ENCODE measurements around the gene TADA3. TPM values are rescaled to one million over a fixed set of nuclear protein-coding genes. Genes with fewer than 3 reads are reported as not detected.

The TADA3 gene
- total and polyA plus RNA-seq, 4 donors = 41.6 to 62.3 (median 53.2) TPM

DNA sequence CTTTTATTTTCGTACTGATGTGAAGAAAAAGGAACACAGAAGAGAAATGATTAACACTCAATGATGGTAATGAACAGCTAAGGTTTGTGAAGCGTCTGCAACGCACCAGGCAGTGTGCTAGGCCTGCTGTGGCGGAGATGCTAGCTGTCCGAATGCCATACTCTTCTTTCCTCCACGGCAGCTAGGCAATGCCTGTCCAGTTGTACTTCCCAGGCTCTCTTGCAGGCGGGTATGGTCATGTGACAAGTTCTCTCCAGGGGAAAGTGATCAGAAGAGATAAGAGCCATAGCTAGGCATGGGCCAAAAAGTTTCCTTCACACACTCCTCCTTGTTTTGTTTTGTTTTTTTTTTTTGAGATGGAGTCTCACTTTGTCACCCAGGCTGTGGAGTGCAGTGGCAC, 6.7 kb downstream of the TADA3 start:
- no peaks in the 10 kb centered on the region for H3K9me3 ChIP-seq (ENCODE audit: control insufficient read depth in 4 of 4, insufficient read depth in 3 of 4, low read length in 3 of 4)
- H3K27me3 ChIP-seq (ENCODE audit: control insufficient read depth in 3 of 3, insufficient read depth in 3 of 3, low read length in 2 of 3) = no peaks in the 10 kb centered on the region
- ATAC-seq (ENCODE audit: insufficient read depth, low FRiP score) = no peak
- no peaks in the 10 kb centered on the region for H3K4me1 ChIP-seq (ENCODE audit: control insufficient read depth in 5 of 5, insufficient read depth in 5 of 5, low read length in 5 of 5)
- DNase-seq = no peak
- H3K27ac ChIP-seq (ENCODE audit: low read depth in 1 of 2, low read length in 1 of 2) = no peak overlapping the region
- no peak for TF ChIP-seq CTCF (IDR thresholded peaks at IDR 0.05; ENCODE audit: control extremely low read depth, extremely low read depth)
- no peak overlapping the region for H3K4me3 ChIP-seq
- no peak overlapping the region for H3K9ac ChIP-seq (ENCODE audit: insufficient read depth in 1 of 2, low read length in 2 of 2)
- WGBS, 2 donors = 84 to 90% methylated on average over 7 of the region's 7 CpGs
- peaks cover 10 to 45% (median 35%) of the 10 kb centered on the region in 4 donors for H3K36me3 ChIP-seq (ENCODE audit: control insufficient read depth in 4 of 4, insufficient read depth in 4 of 4, low read length in 4 of 4)

DNA sequence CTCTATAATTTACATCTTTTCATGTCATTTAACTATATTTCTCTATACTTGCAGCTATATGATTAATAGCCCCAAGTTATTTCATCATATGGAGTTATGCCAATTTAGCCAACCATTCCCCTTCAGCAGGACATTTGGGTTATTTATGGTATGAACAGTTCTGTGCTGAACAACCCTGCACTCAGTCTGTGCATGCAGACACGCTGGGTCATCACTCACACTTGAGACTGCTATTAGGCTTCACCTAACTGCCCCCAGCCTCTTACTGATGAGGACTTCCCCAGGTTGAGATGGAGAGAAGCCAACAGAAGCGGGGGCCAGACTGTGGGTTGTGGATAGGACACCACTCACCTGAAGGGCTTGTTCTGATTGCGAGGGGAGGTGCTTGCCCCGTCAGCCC, 7.3 kb downstream of the TADA3 start:
- Histone ChIP-seq H3K4me3 (no peak overlapping the region), H3K9ac (ENCODE audit: insufficient read depth in 1 of 2, low read length in 2 of 2) (no peak overlapping the region), H3K27me3 (ENCODE audit: control insufficient read depth in 3 of 3, insufficient read depth in 3 of 3, low read length in 2 of 3) (no peaks in the 10 kb centered on the region), H3K27ac (ENCODE audit: low read depth in 1 of 2, low read length in 1 of 2) (no peak overlapping the region), H3K4me1 (ENCODE audit: control insufficient read depth in 5 of 5, insufficient read depth in 5 of 5, low read length in 5 of 5) (no peaks in the 10 kb centered on the region), H3K9me3 (ENCODE audit: control insufficient read depth in 4 of 4, insufficient read depth in 3 of 4, low read length in 3 of 4) (no peaks in the 10 kb centered on the region), H3K36me3 (ENCODE audit: control insufficient read depth in 4 of 4, insufficient read depth in 4 of 4, low read length in 4 of 4) (peaks cover 10 to 48% (median 38%) of the 10 kb centered on the region in 4 donors)
- ATAC-seq (ENCODE audit: insufficient read depth, low FRiP score) (no peak), DNase-seq (no peak)
- no peak for TF ChIP-seq CTCF (IDR thresholded peaks at IDR 0.05; ENCODE audit: control extremely low read depth, extremely low read depth)
- WGBS, 2 donors = 91 to 97% methylated on average over 4 of the region's 4 CpGs

DNA sequence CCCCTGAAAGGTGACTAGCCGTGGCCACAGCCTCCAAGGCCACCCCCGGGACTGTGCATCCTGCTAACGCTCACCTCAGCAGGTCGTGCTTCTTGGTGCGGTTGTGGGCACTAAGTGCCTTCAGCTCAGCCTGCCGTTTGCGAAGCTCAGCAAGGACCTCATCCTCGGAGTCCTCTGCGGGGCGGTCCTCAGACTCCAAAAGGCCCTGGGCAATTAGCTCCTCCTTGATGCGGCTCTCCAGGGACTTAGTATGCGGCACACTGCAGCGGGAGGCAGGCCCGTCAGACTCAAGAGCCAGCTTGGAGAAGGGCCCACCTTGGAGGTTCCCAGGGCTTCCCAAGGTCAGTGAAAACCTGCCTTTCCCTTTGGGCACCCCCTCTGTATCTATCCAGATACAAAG, 8.3 kb downstream of the TADA3 start:
- DNase-seq = no peak
- WGBS, 2 donors = 94 to 98% methylated on average over 14 of the region's 14 CpGs

More for the DNA sequence above, 8.3 kb downstream of the TADA3 start:
- no peak for TF ChIP-seq CTCF (IDR thresholded peaks at IDR 0.05; ENCODE audit: control extremely low read depth, extremely low read depth)
- Histone ChIP-seq H3K4me3 (no peak overlapping the region), H3K9me3 (ENCODE audit: control insufficient read depth in 4 of 4, insufficient read depth in 3 of 4, low read length in 3 of 4) (no peaks in the 10 kb centered on the region), H3K4me1 (ENCODE audit: control insufficient read depth in 5 of 5, insufficient read depth in 5 of 5, low read length in 5 of 5) (no peaks in the 10 kb centered on the region), H3K27ac (ENCODE audit: low read depth in 1 of 2, low read length in 1 of 2) (no peak overlapping the region), H3K9ac (ENCODE audit: insufficient read depth in 1 of 2, low read length in 2 of 2) (no peak overlapping the region), H3K36me3 (ENCODE audit: control insufficient read depth in 4 of 4, insufficient read depth in 4 of 4, low read length in 4 of 4) (peaks cover 7 to 41% (median 33%) of the 10 kb centered on the region in 4 donors), H3K27me3 (ENCODE audit: control insufficient read depth in 3 of 3, insufficient read depth in 3 of 3, low read length in 2 of 3) (no peaks in the 10 kb centered on the region)
- ATAC-seq (ENCODE audit: insufficient read depth, low FRiP score) = no peak
